ENCODE results near the gene CREB5.

The CREB5 gene

DNA sequence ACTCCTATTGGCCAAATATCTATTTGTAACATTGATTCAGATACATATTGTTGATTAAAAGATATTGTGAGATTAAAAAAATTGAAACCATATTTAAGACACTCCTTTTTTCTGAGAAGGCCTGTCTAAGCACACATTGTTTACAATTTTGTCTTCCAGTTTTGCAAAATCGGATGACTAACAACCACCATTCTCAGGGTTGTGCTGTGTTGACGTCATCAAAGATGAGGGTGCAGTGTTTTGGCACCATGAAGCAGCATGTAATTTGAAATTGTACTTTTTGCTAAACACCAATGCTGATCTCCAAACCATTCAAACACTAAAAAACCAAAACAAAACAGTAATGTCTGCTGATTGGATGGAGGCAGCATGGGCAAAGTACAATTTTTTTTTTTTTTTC, 7.4 kb downstream of the CREB5 start:
- TF ChIP-seq POLR2AphosphoS5 (IDR thresholded peaks at IDR 0.05; ENCODE audit: low read depth, low read length) (no peak), FOXP2 (optimal IDR thresholded peaks at IDR 0.05; ENCODE audit: borderline replicate concordance, extremely low read depth, extremely low read length, insufficient read depth) (no peak), TAF1 (IDR thresholded peaks at IDR 0.05; ENCODE audit: borderline replicate concordance, insufficient read depth, low read length) (no peak), SIN3A (IDR thresholded peaks at IDR 0.05; ENCODE audit: borderline replicate concordance, insufficient read depth, low read length) (no peak)
- TF ChIP-seq, protein P1, sequence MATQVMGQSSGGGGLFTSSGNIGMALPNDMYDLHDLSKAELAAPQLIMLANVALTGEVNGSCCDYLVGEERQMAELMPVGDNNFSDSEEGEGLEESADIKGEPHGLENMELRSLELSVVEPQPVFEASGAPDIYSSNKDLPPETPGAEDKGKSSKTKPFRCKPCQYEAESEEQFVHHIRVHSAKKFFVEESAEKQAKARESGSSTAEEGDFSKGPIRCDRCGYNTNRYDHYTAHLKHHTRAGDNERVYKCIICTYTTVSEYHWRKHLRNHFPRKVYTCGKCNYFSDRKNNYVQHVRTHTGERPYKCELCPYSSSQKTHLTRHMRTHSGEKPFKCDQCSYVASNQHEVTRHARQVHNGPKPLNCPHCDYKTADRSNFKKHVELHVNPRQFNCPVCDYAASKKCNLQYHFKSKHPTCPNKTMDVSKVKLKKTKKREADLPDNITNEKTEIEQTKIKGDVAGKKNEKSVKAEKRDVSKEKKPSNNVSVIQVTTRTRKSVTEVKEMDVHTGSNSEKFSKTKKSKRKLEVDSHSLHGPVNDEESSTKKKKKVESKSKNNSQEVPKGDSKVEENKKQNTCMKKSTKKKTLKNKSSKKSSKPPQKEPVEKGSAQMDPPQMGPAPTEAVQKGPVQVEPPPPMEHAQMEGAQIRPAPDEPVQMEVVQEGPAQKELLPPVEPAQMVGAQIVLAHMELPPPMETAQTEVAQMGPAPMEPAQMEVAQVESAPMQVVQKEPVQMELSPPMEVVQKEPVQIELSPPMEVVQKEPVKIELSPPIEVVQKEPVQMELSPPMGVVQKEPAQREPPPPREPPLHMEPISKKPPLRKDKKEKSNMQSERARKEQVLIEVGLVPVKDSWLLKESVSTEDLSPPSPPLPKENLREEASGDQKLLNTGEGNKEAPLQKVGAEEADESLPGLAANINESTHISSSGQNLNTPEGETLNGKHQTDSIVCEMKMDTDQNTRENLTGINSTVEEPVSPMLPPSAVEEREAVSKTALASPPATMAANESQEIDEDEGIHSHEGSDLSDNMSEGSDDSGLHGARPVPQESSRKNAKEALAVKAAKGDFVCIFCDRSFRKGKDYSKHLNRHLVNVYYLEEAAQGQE (IDR thresholded peaks at IDR 0.05; ENCODE audit: insufficient read depth in 1 of 2, low read depth in 2 of 2, low read length in 2 of 2): no peak

DNA sequence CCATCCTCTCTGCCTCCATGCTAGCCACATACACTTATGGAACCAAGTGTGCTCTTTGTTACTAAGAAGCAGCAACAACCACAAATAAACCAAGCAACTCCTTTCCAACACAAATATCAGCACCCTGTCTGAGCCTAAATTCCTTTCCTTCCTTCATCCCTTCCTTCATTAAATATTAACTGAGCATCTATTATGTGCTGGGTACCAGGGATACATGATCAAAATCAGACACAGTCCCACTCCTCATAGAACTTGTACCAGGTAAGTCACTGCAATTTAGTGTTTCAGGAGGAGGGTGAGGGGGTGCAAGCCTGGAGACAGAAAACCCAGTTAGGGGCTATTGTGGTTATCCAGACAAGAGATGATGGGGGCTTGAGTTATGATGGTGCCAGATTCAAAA, 10.8 kb downstream of the CREB5 start:
- no peak for TF ChIP-seq SIN3A (IDR thresholded peaks at IDR 0.05; ENCODE audit: borderline replicate concordance, insufficient read depth, low read length)
- TF ChIP-seq, protein P1 (IDR thresholded peaks at IDR 0.05; ENCODE audit: insufficient read depth in 1 of 2, low read depth in 2 of 2, low read length in 2 of 2): no peak
- no peak for TF ChIP-seq POLR2AphosphoS5 (IDR thresholded peaks at IDR 0.05; ENCODE audit: low read depth, low read length)
- no peak for TF ChIP-seq FOXP2 (optimal IDR thresholded peaks at IDR 0.05; ENCODE audit: borderline replicate concordance, extremely low read depth, extremely low read length, insufficient read depth)
- no peak for TF ChIP-seq TAF1 (IDR thresholded peaks at IDR 0.05; ENCODE audit: borderline replicate concordance, insufficient read depth, low read length)

- TF ChIP-seq, protein P1 (IDR thresholded peaks at IDR 0.05; ENCODE audit: insufficient read depth in 1 of 2, low read depth in 2 of 2, low read length in 2 of 2): no peak
- no peak for TF ChIP-seq POLR2AphosphoS5 (IDR thresholded peaks at IDR 0.05; ENCODE audit: low read depth, low read length)
Measured at GRCh38 chr7:28423918-28424514, 11.7 kb downstream of the CREB5 start.

DNA sequence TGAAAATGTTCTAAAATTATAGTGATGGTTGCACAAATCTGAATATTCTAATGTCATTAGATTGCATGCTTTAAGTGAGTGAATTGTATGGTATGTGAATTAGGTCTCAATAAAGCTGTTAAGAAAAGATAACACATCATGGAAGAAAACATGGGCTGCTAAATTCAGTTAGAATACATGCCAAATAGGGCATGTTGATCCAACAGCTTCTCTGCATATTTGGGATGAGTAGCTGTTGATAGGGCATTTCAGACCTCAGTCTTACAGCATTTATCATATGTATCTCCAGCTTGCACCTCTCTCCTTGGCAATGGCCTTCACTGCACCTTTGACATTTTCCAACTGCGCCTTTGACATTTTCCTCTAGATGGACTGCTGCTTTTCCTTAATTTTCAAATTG, 13.2 kb downstream of the CREB5 start:
- no peak for TF ChIP-seq TAF1 (IDR thresholded peaks at IDR 0.05; ENCODE audit: borderline replicate concordance, insufficient read depth, low read length)

- TF ChIP-seq FOXP2 (optimal IDR thresholded peaks at IDR 0.05; ENCODE audit: borderline replicate concordance, extremely low read depth, extremely low read length, insufficient read depth) (no peak), SIN3A (IDR thresholded peaks at IDR 0.05; ENCODE audit: borderline replicate concordance, insufficient read depth, low read length) (no peak), TAF1 (IDR thresholded peaks at IDR 0.05; ENCODE audit: borderline replicate concordance, insufficient read depth, low read length) (no peak), POLR2AphosphoS5 (IDR thresholded peaks at IDR 0.05; ENCODE audit: low read depth, low read length) (no peak)
- TF ChIP-seq, protein P1 (IDR thresholded peaks at IDR 0.05; ENCODE audit: insufficient read depth in 1 of 2, low read depth in 2 of 2, low read length in 2 of 2): no peak
Measured at GRCh38 chr7:28427236-28427635, 14.9 kb downstream of the CREB5 start.
